H1 (cell line): ENCODE results near the gene TMIGD2.
"Not testable (repeated sequence)": the region's sequence is repeated elsewhere in the genome, so short reads cannot be mapped to it uniquely, and the experiment has no call there.

Source experiments
- POLR2A ChIP-seq, 2 experiments: IDR thresholded peaks; 1 replicate in 1 of 2; 2 replicates in 1 of 2; pipeline ENCODE4 v1.6.1; 2011; ENCODE audit warnings: low read depth in 2 of 2, low read length in 2 of 2, mild to moderate bottlenecking in 2 of 2; ENCODE audit errors: control extremely low read depth in 1 of 2
- TF ChIP-seq, protein P1 (sequence below), 3 experiments: IDR thresholded peaks; 1 replicate in 2 of 3; 2 replicates in 1 of 3; pipeline versions ENCODE4 v1.5.1 to v1.6.1; 2011; ENCODE audit warnings: low read length in 3 of 3, mild to moderate bottlenecking in 3 of 3, inconsistent platforms in 2 of 3, low read depth in 1 of 3, moderate library complexity in 1 of 3; ENCODE audit not compliant: insufficient read depth in 1 of 3; ENCODE audit errors: control extremely low read depth in 1 of 3

DNA sequence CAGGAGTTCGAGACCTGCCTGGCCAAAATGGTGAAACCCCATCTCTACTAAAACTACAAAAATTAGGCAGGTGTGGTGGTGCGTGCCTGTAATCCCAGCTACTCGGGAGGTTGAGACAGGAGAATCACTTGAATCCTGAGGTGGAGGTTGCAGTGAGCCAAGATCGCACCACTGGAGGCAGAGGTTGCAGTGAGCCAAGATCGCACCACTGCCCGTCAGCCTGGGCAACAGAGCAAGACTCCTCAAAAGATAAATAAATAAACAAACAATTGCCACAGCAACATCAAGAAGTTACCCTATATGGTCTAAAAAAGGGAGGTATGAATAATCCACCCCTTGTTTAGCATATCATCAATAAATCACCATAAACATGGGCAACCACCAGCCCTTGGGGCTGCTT lies 56.3 kb downstream of the TMIGD2 start:
- not testable (repeated sequence) for TF ChIP-seq POLR2A (IDR thresholded peaks at IDR 0.05; ENCODE audit: control extremely low read depth in 1 of 2, low read depth in 2 of 2, low read length in 2 of 2)
- TF ChIP-seq, protein P1, sequence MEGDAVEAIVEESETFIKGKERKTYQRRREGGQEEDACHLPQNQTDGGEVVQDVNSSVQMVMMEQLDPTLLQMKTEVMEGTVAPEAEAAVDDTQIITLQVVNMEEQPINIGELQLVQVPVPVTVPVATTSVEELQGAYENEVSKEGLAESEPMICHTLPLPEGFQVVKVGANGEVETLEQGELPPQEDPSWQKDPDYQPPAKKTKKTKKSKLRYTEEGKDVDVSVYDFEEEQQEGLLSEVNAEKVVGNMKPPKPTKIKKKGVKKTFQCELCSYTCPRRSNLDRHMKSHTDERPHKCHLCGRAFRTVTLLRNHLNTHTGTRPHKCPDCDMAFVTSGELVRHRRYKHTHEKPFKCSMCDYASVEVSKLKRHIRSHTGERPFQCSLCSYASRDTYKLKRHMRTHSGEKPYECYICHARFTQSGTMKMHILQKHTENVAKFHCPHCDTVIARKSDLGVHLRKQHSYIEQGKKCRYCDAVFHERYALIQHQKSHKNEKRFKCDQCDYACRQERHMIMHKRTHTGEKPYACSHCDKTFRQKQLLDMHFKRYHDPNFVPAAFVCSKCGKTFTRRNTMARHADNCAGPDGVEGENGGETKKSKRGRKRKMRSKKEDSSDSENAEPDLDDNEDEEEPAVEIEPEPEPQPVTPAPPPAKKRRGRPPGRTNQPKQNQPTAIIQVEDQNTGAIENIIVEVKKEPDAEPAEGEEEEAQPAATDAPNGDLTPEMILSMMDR (IDR thresholded peaks at IDR 0.05; ENCODE audit: control extremely low read depth in 1 of 3, insufficient read depth in 1 of 3, low read depth in 1 of 3, low read length in 3 of 3) = not testable (repeated sequence)
